HCT116 (cell line): ENCODE data around the gene FERMT3.

Experiments
- CBX3 ChIP-seq: IDR thresholded peaks from 2 replicates; pipeline ENCODE4 v1.6.1; 2012; ENCODE audit warnings: low read depth
- EGR1 ChIP-seq: IDR thresholded peaks from 2 replicates; pipeline ENCODE4 v1.6.1; 2012; ENCODE audit warnings: low read depth
- EZH2 ChIP-seq: fragments of 200-600 bp; sonication (generic); IDR thresholded peaks from 2 replicates; pipeline ENCODE4 v1.6.1; 2017; ENCODE audit warnings: antibody characterized with exemption, mixed run types
- EZH2phosphoT487 ChIP-seq: fragments of 200-600 bp; IDR thresholded peaks from 2 replicates; pipeline ENCODE4 v1.6.1; 2018; ENCODE audit warnings: antibody characterized with exemption, borderline replicate concordance
- FOSL1 ChIP-seq: IDR thresholded peaks from 2 replicates; pipeline ENCODE4 v1.6.1; 2012; ENCODE audit warnings: low read depth
- JUND ChIP-seq: IDR thresholded peaks from 2 replicates; pipeline ENCODE4 v1.6.1; 2012
- POLR2A ChIP-seq: IDR thresholded peaks from 2 replicates; pipeline ENCODE4 v1.7.0; 2011; ENCODE audit warnings: borderline replicate concordance; ENCODE audit not compliant: insufficient read depth, insufficient read length; ENCODE audit errors: extremely low read depth
- POLR2AphosphoS5 ChIP-seq: IDR thresholded peaks from 2 replicates; pipeline ENCODE4 v1.6.1; 2011; ENCODE audit warnings: mild to moderate bottlenecking, low read depth, low read length, moderate library complexity
- RAD21 ChIP-seq: IDR thresholded peaks from 2 replicates; pipeline ENCODE4 v1.6.1; 2012; ENCODE audit warnings: low read depth, mild to moderate bottlenecking
- SIN3A ChIP-seq: IDR thresholded peaks from 2 replicates; pipeline ENCODE4 v1.6.1; 2012; ENCODE audit warnings: low read depth
- TCF7L2 ChIP-seq: IDR thresholded peaks from 2 replicates; pipeline ENCODE4 v1.7.0; 2011; ENCODE audit warnings: borderline replicate concordance, inconsistent platforms; ENCODE audit not compliant: insufficient read depth, insufficient read length; ENCODE audit errors: extremely low read depth
- TF ChIP-seq, protein P1 (sequence below), 3 experiments: fragments of 200-600 bp in 1 of 3; sonication (generic) in 1 of 3; IDR thresholded peaks in 2 of 3; conservative IDR thresholded peaks in 1 of 3; 2 replicates each; pipeline ENCODE4 v1.5.1; 2012 to 2017; ENCODE audit warnings: low read depth in 2 of 3, low read length in 2 of 3, antibody characterized with exemption in 1 of 3, borderline replicate concordance in 1 of 3, control low read depth in 1 of 3, mild to moderate bottlenecking in 1 of 3, mixed read lengths in 1 of 3, mixed run types in 1 of 3, moderate library complexity in 1 of 3; ENCODE audit not compliant: insufficient read depth in 1 of 3

- TF ChIP-seq, protein P1, sequence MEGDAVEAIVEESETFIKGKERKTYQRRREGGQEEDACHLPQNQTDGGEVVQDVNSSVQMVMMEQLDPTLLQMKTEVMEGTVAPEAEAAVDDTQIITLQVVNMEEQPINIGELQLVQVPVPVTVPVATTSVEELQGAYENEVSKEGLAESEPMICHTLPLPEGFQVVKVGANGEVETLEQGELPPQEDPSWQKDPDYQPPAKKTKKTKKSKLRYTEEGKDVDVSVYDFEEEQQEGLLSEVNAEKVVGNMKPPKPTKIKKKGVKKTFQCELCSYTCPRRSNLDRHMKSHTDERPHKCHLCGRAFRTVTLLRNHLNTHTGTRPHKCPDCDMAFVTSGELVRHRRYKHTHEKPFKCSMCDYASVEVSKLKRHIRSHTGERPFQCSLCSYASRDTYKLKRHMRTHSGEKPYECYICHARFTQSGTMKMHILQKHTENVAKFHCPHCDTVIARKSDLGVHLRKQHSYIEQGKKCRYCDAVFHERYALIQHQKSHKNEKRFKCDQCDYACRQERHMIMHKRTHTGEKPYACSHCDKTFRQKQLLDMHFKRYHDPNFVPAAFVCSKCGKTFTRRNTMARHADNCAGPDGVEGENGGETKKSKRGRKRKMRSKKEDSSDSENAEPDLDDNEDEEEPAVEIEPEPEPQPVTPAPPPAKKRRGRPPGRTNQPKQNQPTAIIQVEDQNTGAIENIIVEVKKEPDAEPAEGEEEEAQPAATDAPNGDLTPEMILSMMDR (IDR thresholded peaks at IDR 0.05 in 2 of 3, conservative IDR thresholded peaks at IDR 0.05 in 1 of 3; ENCODE audit: borderline replicate concordance in 1 of 3, insufficient read depth in 1 of 3, low read depth in 2 of 3, low read length in 2 of 3): no peak
- TF ChIP-seq JUND (no peak), EZH2phosphoT487 (no peak), SIN3A (no peak), POLR2AphosphoS5 (no peak), TCF7L2 (no peak), POLR2A (no peak), EGR1 (no peak), CBX3 (no peak), FOSL1 (no peak), EZH2 (no peak), RAD21 (no peak)
Measured at GRCh38 chr11:64259533-64260067, 53.1 kb downstream of the FERMT3 start.
